Hematopoietic multipotent progenitor cell (in vitro differentiated cells): ENCODE data around the gene ADD1. TPM values are rescaled to one million over a fixed set of nuclear protein-coding genes. Genes with fewer than 3 reads are reported as not detected.
"Not testable (repeated sequence)": the region's sequence is repeated elsewhere in the genome, so short reads cannot be mapped to it uniquely, and the experiment has no call there.

ENCODE experiments used
- DNase-seq, 3 donors: peaks; one replicate each; pipeline ENCODE4 v3.0.0-alpha.2; 2011 to 2015; ENCODE audit warnings: low read depth in 2 of 3, low spot score in 2 of 3
- total RNA-seq: library from RNA; depleted of rRNA; stranded (reverse); fragments of >200 nt; gene quantifications from one replicate; pipeline ENCODE4 v1.2.3, GENCODE V29; 2012

ADD1 gene
- total RNA-seq, 1 donor = 163 TPM

- no peak for DNase-seq
Measured at GRCh38 chr4:2940267-2941137, 96.9 kb downstream of the ADD1 start.

- no peak for DNase-seq
Measured at GRCh38 chr4:2941138-2942036, 97.7 kb downstream of the ADD1 start.

DNA sequence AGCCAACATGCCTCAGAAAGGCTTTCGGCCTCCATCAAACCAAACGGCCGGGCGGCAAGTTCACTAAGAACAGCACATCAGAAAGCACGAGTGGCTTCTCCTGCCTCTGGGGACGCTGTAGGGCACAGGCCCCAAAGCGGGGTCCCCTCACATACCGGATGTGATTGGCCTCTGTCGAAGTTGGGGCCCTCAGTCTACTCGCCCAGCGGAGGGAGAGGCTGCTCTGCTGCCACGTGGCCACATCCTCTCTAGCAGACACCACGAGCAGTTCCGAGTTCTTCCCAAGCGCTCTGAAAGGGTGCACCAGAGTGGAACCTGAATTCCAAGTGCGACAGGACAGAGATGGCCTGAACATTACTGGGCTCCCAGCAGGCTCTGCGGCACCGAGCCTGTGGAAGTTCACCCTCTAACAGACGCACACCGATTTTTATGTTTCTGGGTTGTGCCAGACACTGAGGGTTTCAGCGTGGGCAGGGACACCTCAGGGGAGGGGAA is 98.4 kb downstream of the ADD1 start:
- DNase-seq = no peak

- no peak for DNase-seq
Measured at GRCh38 chr4:2942532-2943363, 99.1 kb downstream of the ADD1 start.

DNA sequence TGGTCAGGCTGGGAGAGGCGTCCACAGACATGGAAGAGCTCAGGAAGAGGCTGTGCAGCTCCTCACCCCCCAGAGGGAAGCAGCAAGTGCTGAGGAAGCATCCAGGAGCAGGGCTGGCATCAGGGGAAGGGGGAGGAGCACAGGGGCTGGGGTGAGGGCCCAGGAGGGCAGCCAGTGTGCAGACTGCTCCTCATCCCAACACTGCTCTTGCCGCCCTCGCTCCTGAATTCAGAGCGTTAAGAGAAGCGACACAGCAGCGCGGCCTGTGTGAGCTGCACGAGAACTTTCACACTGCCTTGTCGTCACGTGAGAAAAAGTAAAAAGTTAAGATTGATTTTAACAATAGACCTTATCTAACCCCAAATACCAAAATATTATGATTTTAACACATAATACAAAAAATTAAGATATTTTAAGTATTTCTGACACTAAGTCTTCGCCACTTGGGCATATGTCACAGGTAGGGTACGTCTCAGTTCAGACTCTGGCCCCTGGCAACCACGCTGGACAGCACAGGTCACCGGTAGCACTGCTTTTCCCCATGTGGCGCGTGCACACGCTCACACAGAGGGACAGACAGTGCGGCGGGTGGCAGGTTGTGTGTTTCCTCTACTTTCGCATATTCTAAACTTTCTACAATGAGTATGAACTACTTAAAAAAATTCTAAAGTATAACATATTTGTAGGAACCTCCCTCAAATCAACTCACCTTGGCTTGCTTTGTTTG is 99.9 kb downstream of the ADD1 start:
- no peak for DNase-seq

- DNase-seq = no peak
Measured at GRCh38 chr4:2944091-2944482, 100.4 kb downstream of the ADD1 start.

DNA sequence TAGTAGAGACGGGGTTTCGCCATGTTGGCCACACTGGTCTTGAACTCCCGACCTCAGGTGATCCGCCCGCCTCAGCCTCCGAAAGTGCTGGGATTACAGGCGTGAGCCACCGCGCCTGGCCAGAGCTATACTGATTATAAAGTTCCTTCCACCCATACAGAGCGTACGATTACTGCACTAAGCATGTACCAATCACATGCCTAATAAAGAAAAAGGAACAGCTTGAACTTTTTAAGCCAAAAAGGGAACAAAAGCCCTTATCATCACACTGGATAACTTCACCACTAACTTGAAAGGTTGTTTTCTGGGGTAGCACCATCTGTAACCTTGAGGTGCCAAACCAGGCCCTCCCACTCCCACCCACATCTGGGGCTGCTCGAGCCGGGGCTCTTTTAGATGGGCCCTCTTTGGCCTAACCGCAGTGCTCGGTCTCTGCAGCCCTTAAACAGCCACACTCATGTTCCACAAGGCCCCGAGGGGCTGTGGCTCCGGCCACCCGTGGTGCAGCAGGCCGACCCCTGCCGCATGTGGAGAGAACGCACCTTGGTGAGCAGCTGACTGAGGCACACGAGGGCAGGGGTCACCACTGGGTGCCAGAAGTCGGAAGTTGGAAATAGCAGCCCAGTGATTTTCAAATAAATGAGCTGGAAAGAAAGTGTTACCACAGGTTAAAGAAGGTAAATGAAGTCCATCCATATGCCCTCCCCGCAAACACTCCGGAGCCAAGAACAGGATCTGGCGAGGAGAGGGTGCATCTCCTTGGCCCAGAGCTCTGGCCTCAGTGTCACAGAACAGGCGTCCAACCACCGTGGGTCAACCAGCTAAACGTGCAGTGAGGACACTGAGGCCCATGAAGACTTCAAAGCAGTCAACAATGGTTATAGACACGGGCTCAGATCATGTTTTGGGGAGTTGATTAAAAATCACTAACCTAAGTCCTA is 101.2 kb downstream of the ADD1 start:
- DNase-seq = no peak

DNA sequence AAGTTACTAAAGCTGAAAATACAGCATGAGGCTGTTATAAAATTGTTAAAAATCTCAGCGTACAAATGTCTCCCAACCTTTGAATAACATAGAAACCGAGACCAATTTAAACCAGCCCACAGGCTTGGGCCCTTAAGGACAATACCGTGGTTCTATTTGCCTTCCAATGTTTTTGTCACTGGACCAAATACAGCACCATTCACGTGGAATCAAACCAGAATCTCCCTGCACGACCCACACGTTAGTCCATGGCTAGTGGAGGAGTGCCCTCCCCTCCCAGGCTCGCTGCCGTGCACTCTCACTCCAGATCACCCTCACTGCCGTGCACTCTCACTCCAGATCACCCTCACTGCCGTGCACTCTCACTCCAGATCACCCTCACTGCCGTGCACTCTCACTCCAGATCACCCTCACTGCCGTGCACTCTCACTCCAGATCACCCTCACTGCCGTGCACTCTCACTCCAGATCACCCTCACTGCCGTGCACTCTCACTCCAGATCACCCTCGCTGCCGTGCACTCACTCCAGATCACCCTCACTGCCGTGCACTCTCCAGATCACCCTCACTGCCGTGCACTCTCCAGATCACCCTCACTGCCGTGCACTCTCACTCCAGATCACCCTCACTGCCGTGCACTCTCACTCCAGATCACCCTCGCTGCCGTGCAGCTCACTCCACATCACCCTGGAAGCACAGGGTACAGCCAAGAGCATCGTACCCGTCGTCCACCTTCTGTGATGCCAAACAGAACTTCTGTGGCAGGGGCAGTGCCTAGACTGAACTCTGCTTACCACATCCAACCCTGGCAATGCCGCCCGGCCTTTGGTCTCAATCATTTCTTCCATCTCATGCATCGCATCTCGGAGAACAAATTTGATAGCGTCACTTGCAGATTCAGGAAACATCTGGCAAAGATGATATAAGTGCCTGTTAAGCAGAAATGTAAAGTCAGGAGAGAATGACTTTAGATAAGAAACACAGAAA is 102.3 kb downstream of the ADD1 start:
- DNase-seq = not testable (repeated sequence)

- no peak for DNase-seq
Measured at GRCh38 chr4:2946812-2947600, 103.4 kb downstream of the ADD1 start.

- no peak for DNase-seq
Measured at GRCh38 chr4:2947926-2948325, 104.3 kb downstream of the ADD1 start.

DNA sequence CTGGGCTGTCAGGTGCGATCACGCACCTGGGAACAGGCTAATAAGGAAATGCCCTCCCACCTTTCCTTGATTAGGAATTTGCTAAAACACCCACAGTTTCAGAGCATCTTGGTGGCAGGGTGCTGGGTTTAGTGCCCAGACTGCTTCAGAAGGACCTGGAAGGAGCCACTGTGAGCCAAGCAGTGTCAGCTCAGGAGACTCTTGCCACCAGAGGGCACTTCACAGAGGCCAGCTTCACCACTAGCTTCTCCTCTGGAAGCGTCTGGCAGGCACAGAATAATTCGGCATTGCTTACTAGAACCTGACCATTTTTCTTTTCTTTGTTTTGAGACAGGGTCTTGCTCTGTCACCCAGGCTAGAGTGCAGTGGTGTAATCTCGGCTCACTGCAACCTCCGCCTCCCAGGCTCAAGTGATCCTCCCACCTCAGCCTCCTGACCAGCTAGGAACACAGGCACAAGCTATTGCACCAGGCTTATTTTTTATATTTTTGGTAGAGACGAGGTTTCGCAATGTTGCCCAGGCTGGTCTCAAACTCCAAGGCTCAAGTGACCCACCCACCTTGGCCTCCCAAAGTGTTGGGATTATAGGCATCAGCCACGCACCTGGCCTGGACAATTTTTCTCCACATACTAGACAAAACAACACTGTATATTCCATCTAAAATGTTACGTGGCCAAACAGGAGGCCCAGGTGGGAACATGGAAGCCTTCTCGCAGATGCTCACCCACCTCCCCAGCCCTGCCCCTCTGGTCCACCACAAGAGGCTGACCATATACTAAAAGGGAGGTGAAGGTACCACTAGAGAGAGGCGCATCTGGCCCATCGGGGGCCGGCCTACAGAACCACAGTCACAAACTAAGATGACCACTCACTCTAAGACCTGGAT is 105.5 kb downstream of the ADD1 start:
- DNase-seq = peak in 1 of 3 donors; percentile 55

DNA sequence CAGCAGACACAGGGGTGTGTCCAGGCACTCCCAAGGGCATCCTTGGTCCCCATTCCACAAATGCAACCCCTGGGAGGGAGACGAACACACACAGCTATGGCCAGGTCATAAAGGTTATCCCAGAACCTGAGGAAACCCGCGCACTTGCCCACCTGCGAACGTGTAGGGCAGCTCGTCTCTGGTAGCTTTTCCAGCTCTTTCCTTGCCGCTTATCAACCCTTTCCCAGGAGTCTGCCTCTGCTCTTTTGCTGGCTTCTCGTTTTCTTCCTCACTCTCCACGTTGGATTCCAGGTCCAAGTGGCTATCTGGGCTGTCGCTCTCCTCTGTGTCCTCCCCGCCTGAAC is 106.1 kb downstream of the ADD1 start:
- no peak for DNase-seq

DNA sequence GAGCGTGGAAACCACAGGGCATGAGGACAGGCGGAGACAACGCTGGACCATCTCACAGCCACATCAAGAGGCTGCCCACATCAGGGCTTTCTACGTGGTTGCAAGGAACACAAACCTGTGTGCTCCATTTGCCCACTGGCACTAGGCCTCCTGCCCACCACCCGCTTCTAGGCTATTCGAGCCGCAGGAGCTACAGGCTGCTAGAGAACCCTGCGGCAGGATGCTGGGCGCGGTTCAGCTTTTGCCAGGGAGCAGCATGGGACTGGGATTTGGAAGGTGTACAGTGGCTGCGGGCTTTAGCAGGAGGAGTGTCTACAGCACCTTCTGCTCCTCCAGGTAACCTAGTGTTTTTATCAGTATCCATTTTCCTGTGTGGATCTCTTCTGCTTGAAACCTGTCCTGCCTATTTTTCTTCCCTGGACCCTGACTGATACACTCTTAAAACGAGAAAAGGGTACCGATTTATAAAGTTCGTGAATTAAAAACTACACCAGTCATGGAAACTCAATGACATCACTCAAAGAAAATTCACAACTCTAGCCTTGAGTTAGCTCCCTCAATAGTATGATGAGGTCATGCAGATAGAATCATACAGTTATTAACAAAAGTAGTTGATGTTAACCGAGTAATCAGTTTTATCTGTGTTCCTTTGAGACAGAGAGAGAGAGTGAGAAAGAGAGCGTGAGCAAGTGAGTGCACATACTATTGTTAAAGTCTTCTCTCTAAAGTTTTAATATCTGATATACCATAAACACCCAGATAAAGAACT is 106.8 kb downstream of the ADD1 start:
- DNase-seq = no peak

GRCh38 chr4:2953496-2953895 is 109.9 kb downstream of the ADD1 start:
- DNase-seq = no peak
